HG03342 (cell line): ENCODE data around the gene ZNF853.

ENCODE experiments used
- ATAC-seq: cut with Tn5 transposase; IDR thresholded peaks from one replicate; pipeline ENCODE4 v1.9.1; 2021; ENCODE audit warnings: mild to moderate bottlenecking, moderate library complexity; ENCODE audit not compliant: unreplicated experiment

The ZNF853 gene

GRCh38 chr7:6604458-6604857, 11.0 kb upstream of the ZNF853 start:
- no peak for ATAC-seq

- no peak for ATAC-seq
Observed at GRCh38 chr7:6606866-6607583, 8.4 kb upstream of the ZNF853 start.

DNA sequence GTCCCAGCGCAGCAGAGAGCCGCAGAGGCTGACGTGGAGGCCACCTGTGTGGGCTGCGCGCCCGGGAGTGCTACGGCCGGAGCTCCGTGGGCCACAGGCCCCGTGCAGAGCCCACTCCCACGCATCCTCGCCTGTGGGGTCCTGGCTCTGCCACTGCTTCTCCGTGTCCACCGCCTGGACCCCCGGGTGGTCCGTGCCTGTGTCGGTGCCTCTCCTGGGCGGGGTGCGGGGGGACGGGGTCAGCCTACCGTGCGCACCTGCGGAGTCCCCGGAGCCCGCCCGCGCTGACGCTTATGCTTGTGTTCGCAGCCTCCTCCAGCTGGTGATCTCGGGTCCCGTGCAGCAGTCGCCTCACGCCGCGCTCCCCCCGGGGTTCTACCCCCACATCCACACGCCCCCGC, 7.8 kb upstream of the ZNF853 start:
- ATAC-seq, result no peak

- no peak for ATAC-seq
Observed at GRCh38 chr7:6608081-6608480, 7.3 kb upstream of the ZNF853 start.

DNA sequence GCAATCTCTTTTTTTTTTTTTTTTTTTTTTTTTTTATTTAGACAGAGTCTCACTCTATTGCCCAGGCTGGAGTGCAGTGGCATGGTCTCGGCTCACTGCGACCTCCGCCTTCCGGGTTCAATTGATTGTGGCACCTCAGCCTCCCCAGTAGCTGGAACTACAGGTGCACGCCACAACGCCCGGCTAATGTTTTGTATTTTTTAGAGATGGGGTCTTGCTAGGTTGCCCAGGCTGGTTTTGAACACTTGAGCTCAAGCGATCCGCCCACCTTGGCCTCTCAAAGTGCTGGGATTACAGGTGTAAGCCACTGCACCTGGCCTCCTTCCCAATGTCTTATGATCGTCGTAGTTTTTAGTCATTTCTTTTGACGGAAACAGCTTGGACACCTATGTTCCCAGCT, 6.6 kb upstream of the ZNF853 start:
- ATAC-seq, result no peak

- ATAC-seq, result no peak
Observed at GRCh38 chr7:6612819-6613218, 2.6 kb upstream of the ZNF853 start.

GRCh38 chr7:6613706-6614105, 1.7 kb upstream of the ZNF853 start:
- no peak for ATAC-seq

DNA sequence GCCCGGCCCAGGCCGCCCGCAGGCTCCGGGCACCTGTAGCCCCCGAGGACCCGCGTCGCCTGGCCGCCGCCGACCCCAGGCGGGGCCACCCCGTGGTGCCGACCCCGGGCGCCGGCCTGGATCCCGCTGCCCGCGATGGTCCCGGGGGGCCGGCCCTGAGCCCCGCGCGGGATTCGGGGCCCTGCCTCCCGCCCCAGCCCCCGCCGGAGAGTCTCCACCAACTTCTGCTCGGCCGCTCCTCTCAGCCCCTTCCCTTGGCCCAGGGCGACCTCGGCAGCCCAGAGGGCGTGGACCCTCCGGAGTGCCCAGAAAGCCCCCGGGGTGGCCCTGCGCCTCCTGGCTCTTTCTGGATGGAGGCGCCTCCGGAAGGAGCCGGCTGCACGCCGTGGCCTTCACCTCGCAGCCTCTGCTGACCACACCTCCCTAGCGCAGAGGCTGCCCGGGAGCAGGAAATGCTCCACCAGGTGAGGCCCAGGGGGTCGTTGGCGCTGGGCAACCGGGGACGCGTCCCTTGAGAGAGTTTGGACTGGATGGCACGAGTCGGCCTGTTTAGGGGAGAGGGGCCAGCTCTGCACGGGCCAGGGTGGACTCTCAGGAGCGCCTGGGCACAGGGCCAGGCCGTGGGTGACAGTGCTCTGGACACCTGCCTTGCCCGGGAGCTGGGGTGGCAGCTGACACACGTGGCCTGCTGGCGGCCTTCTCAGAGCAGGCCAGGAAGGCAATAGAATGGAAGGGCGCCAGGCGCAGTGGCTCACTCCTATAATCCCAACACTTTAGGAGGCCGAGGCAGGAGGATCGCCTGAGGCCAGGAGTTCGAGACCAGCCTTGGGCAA, 529 bp downstream of the ZNF853 start:
- ATAC-seq, result no peak

DNA sequence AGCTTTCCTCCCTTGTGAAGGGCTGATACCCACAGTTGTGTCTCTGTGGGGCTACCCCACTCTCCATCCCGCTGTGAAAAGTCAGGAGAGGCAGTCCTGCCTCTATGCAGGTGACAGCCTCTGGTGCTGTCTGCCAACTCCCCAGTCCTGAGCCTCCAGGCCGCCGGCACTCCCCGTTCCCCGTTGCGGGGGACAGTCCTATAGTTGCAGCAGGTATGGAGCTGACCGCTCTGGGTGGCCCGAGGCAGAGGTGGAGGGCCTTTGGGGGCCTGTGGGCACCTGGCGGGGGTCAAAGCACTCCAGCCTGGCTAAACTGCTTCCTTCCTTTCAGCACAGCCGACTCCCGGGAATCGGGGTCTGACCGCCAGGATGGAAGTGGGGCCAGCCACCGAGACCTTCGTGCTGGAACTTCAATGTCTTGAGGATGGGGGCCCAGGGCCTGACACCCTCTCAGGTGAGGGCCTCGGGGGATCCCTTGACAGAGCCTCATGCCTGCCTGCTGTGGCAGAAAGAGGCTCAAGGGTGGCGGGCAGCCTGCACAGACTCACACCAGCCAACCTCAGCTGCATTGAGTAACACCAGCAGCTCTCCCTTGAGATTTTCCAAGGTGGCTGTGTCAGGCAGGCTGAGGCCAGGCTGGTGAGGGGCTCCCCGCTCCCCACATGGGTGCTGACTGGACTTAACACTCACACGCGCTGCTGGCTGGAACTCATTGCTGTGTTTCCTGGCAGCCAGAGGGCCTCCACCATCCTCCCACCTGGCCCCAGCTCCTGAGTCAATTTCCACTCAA, 1.6 kb downstream of the ZNF853 start:
- no peak for ATAC-seq

- no peak for ATAC-seq
Observed at GRCh38 chr7:6618621-6619020, 3.2 kb downstream of the ZNF853 start.

GRCh38 chr7:6619961-6620360, 4.6 kb downstream of the ZNF853 start:
- ATAC-seq, result no peak

- no peak for ATAC-seq
Observed at GRCh38 chr7:6621195-6622133, 6.1 kb downstream of the ZNF853 start.

GRCh38 chr7:6622134-6622710, 6.8 kb downstream of the ZNF853 start:
- no peak for ATAC-seq

DNA sequence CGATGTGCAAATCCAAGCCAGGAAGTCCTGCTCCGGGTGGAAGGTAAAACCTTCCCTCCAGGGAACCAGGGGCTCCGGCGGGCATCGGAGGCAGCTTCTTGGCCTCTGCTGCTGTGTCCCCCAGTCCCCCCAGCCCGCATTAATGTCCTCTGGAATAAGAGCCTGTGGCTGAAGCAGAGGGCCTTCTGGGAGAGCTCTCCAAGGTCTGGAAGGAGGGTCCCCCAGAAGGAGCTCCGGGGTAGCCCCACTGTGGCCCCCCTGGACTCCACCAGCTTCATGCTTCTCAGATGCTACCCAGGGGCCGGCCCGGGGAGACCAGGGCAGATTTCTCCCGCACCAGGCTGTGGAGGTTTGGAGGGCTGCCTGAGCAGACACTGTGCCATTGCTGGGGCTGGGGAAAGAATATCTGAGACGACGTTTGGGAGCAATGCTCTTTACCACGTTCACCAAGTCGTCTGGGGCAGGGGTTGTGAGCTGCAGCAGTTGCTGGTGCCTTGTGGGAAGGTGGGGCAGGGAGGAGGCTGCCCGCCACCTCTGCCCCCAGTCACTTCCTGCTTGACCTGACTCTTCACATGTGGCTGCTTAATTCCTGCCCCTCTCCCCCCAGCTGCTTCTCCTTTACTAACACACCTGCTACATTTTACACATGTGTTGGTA, 8.3 kb downstream of the ZNF853 start:
- no peak for ATAC-seq

GRCh38 chr7:6624246-6624611, 8.8 kb downstream of the ZNF853 start:
- no peak for ATAC-seq

DNA sequence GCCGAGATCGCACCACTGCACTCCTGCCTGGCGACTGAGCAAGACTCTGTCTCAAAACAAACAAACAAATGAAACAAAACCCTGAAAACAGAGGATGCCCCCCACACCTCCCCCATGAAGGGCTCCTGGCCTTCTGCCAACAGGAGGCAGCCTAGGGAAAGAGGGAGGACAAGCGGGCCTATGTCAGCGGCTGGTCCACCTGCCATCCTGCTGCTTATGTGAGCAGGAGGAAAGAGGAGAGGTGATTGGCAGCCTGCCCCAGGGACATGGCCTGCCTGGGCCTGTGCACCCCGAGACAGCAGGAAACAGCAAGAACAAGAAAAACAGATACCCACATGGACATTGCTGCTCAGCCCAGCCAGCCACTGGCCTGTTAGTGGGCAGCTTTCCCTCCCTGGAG, 12.6 kb downstream of the ZNF853 start:
- ATAC-seq, result no peak

DNA sequence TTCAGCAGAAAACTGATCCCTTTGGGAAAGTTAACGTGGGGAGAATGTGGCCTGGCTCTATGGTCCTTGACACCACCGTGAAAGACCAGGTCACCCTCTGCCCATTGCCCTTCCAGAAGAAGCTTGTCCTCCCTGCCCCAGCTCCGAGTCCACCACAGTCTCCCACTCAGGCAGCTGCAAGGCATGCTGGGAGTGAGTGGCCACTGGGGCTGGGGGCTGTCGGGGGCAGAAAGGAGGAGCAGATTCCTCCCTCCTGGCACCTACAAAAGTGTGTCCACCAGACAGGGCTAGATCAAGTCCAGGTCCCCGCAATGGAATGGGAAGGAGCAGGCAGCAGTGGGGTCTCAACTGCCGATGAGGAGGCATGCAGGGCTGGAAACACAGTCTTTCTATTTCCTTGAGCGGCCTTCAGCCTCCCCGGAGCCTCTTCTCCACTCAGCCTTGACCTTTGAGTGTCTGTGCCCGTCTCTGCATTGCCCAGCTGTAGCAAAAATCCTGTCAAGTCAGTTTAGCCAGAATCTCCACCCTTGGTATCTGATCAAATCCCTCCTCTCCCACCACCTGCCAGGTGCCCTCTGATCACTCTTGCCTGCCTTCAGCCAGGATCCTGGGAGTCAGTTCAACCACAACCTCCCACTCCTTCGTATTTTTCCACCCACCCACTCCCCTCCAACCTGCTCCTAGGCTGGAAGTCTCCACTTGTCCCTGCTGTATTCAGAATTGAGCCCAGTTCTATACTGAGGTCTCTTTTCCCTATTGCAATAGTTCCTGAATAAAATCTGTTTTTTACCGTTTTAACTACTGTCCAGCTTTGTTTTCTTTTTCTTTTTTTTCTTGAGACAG, 14.8 kb downstream of the ZNF853 start:
- ATAC-seq, result no peak

- no peak for ATAC-seq
Observed at GRCh38 chr7:6631605-6632004, 16.2 kb downstream of the ZNF853 start.

GRCh38 chr7:6634021-6634420, 18.6 kb downstream of the ZNF853 start:
- no peak for ATAC-seq
